Activated CD8-positive, alpha-beta memory T cell treated with anti-CD3 and anti-CD28 coated beads, Interleukin-2, amount 50 U/mL, for 48 hours (primary cell): Measurements from ENCODE around the gene KCNG2.

ENCODE experiments used
- DNase-seq: peaks from one replicate; pipeline ENCODE4 v3.0.0-alpha.2; 2020

The KCNG2 gene

GRCh38 chr18:79927607-79928562, 130.1 kb downstream of the KCNG2 start:
- peak; percentile 32 for DNase-seq

- DNase-seq, result peak; percentile 23
Measured at GRCh38 chr18:79928563-79928960, 130.8 kb downstream of the KCNG2 start.

DNA sequence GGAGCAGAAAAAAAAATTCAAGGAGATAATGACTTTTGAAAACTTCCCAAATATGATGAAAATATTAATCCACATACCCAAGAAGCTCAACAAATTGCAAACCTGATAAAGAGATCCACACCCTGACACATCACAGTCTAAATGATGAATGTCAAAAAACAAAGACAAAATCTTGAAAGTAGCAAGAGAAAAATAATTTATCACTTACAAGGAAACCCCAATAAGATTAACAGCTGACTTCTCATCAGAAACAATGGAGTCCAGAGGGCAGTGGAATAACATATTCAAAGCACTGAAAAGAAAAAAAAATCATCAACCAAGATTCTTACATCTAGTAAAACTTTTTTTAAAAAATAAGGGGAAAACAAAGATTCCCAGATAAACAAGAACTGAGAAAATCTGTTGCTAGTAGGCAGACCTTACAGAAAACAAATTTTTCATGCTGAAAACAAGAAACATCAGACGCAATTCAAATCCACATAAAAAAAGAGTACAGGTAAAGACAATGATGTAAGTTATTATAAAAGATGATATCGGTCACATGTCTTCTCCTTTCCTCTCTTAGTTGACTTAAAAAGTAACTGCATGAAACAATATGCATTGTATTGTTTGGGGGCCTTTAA, 132.4 kb downstream of the KCNG2 start:
- DNase-seq, result no peak

- DNase-seq, result no peak
Measured at GRCh38 chr18:79931475-79931874, 133.7 kb downstream of the KCNG2 start.

- no peak for DNase-seq
Measured at GRCh38 chr18:79932907-79933306, 135.2 kb downstream of the KCNG2 start.

GRCh38 chr18:79933765-79934164, 136.0 kb downstream of the KCNG2 start:
- DNase-seq, result no peak

DNA sequence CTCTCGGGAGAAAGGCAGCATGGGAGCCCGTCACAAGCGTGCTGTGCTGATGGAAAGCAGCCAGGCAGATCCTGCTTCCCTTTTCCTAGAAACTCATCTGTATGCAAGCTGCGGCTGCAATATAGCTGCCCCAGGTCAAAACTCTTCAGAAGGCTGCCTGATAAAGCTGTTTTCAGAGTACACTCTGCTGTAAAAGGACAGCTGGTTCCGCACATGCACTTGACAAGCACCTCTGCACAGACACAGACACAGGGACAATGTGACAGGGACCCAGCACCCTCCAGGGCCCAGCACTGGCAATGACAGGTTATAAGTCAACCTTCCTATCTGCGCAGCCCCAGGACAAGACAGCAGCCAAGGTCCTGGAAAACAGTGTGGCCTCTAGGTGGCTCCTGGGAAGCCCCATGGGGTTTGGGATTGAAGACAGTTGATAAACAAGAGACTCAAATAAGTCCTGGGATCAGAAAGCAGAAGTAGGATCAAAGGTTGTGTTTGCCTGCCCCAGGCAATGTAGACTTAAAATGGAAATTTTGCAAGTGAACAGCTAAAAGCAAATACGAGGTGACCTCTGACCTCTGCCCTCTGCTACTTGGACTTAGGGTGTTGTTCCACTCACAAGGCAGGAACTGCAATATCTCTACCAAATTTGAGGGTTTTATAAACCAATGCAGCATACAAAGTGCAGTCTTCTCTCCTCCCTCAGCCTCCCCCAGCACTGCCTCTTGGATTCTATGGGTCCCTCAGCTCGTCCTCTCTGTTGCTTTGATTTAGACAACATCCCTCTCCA, 136.8 kb downstream of the KCNG2 start:
- DNase-seq, result peak; percentile 22

DNA sequence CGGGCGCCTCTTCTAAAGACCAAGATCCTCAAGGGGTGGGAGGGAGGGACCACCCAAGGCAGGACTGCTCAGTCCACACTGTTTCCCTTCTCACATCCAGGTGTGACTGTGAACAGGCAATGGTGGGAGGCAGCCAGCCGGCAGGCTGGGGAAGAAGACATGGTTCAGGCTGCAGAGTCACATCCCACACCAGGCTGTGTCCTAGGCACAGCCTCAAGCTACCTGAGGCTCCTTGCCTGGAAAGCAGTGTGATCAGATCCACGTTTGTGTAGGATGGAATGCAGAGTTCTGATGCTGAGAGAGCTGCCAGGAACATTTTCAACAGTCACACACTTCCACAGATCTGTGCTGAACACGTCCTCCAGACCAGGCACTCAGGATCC, 137.4 kb downstream of the KCNG2 start:
- peak; percentile 25 for DNase-seq

- peak; percentile 28 for DNase-seq
Measured at GRCh38 chr18:79935499-79935898, 137.8 kb downstream of the KCNG2 start.

DNA sequence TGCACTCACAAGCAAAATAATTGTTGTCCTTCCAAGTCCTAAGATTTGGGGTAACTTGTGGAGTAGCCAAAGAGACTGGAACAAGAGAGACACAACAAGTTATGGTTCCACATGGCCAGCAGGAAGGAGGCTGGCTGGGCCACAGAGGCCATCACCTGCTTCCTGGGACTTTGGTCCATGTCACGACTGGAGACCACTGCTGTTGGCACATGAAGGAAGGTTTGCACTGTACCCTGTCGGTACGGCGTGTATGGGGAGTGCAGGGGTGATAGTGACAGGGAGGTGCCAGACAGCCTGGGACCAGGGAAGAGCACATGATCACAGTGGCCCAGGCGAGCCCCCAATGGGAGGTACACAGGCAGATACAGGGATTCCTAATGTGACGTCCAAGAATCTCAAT, 138.2 kb downstream of the KCNG2 start:
- DNase-seq, result peak; percentile 28

DNA sequence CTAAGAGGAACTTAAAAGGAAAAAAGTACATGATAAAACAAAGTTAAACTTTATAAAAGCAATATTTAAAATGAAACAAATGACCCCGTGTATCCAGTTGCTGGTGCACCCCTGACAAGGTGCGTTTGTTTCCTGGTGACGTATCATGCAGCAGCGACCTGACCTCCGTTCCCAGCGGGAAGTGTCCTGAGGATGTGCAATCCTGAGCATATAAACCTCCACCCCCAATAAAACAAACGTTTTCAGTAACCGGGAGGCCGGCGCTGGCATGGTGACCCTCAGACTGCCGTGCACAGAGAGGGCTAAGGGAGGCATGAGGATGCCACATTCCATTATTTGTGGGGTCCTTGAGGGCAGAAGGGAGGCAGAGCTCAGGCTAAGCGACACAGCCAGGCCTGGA, 138.9 kb downstream of the KCNG2 start:
- DNase-seq, result peak; percentile 34

- DNase-seq, result peak; percentile 22
Measured at GRCh38 chr18:79937103-79937860, 139.5 kb downstream of the KCNG2 start.

GRCh38 chr18:79938196-79938595, 140.5 kb downstream of the KCNG2 start:
- peak; percentile 18 for DNase-seq

DNA sequence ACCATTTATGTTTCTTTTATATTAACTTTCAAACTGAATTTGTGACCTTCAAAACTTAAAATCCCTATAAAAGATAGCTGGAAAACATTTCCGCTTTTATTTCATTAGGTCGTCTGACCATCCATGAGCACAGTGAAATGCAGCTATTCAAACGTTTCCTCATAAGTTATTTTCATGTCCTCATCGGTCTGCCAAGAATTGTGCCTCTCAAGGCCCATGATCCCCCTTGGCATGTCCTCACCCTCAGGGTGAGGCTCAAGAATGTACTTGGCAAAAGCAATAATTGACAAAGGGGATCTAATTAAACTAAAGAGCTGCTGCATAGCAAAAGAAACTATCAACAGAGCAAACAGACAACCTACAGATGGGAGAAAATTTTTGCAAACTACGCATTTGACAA, 141.4 kb downstream of the KCNG2 start:
- peak; percentile 22 for DNase-seq

DNA sequence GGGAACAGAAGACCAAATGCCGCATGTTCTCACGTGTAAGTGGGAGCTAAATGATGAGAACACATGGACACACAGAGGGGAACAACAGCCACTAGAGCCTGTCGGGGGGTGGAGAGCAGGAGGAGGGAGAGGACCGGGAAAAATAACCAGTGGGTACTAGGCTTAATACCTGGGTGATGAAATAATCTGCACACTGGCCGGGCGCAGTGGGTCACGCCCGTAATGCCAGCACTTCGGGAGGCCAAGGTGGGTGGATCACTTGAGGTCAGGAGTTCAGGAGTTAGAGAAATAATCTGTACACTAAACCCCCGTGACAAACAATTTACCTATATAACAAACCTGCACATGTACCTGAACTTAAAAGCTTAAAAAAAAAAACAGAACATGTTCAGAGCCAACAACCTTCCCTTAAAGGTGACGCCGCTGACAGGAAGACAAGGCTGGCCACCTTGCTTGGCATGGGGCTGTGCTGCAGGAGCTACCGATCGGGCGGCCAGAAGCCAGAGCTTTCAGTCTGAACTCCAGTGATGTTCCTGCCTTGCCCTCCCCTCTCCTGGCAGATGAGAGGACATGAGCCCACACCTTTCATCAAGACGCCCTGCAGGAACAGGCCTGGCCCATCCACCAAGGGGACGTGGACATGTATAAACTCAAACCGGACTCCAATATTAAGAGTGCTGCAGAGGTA, 142.5 kb downstream of the KCNG2 start:
- peak; percentile 22 for DNase-seq

- DNase-seq, result peak; percentile 41
Measured at GRCh38 chr18:79940814-79941472, 143.2 kb downstream of the KCNG2 start.

DNA sequence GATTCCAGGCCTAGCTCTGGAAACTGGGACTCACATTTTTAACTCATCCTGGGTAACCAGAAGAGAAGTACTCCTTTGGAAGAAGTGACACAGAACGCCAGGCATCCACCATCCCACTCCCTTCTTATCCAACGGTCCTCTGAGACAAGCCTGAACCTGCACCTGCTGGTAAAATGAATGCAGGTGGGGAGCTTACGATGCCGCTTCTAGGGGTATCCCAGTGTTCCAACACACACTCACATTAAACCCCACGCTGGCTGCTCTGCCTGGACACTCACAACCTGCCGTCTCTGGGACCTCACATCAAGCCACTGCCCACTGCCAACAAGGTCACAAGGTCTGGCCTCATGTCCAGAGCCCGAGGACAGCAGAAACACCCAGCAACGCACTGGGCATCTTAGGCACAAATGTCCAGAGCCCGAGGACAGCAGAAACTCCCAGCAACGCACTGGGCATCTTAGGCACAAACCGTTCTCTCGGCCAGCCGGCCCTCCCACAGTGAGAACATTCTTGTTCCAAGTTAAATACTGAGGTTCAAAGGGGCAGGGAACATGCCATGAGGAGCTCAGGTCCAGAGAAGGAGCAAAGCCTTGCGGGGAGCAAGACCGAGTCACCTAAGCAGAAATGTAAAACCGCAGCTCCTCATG, 143.9 kb downstream of the KCNG2 start:
- peak; percentile 43 for DNase-seq

GRCh38 chr18:79942211-79942610, 144.5 kb downstream of the KCNG2 start:
- DNase-seq, result peak; percentile 40

- DNase-seq, result peak; percentile 38
Measured at GRCh38 chr18:79942786-79943607, 145.3 kb downstream of the KCNG2 start.

GRCh38 chr18:79943608-79944125, 145.9 kb downstream of the KCNG2 start:
- DNase-seq, result peak; percentile 49
